Esophagus muscularis mucosa (tissue), 3 donors: ENCODE measurements around the gene WTIP.

Source experiments
- CTCF ChIP-seq, 3 experiments: fragments of 200-600 bp in 2 of 3; fragments of 450-650 bp in 1 of 3; sonication (generic) in 2 of 3; IDR thresholded peaks; one replicate each; pipeline ENCODE4 v1.5.1; 2017 to 2019; ENCODE audit warnings: antibody characterized with exemption in 3 of 3, mild to moderate bottlenecking in 2 of 3, moderate library complexity in 1 of 3
- POLR2A ChIP-seq: fragments of 450-650 bp; IDR thresholded peaks from one replicate; pipeline ENCODE4 v1.6.1; 2017; ENCODE audit warnings: antibody characterized with exemption, moderate library complexity, mild to moderate bottlenecking, low read depth

GRCh38 chr19:34519602-34520001, 38.0 kb downstream of the WTIP start:
- TF ChIP-seq CTCF (IDR thresholded peaks at IDR 0.05) (no peak), POLR2A (no peak)
